HG03196 (cell line): Measurements from ENCODE around the gene PELI2.

ENCODE experiments used
- ATAC-seq: cut with Tn5 transposase; IDR thresholded peaks from one replicate; pipeline ENCODE4 v1.9.1; 2021; ENCODE audit not compliant: unreplicated experiment

PELI2 gene

GRCh38 chr14:56170877-56171422 is 52.7 kb downstream of the PELI2 start:
- no peak for ATAC-seq

GRCh38 chr14:56172074-56172473 is 53.9 kb downstream of the PELI2 start:
- ATAC-seq = no peak

GRCh38 chr14:56172571-56172971 is 54.4 kb downstream of the PELI2 start:
- no peak for ATAC-seq

GRCh38 chr14:56173365-56173922 is 55.2 kb downstream of the PELI2 start:
- no peak for ATAC-seq

GRCh38 chr14:56175773-56176172 is 57.6 kb downstream of the PELI2 start:
- no peak for ATAC-seq

- ATAC-seq = no peak
These were observed 58.3 kb downstream of the PELI2 start for GRCh38 chr14:56176530-56176929.

- ATAC-seq = no peak
These were observed 58.8 kb downstream of the PELI2 start for GRCh38 chr14:56177036-56177435.

GRCh38 chr14:56180754-56181542 is 62.7 kb downstream of the PELI2 start:
- ATAC-seq = no peak

- ATAC-seq = no peak
These were observed 63.5 kb downstream of the PELI2 start for GRCh38 chr14:56181681-56182085.

GRCh38 chr14:56182410-56182809 is 64.2 kb downstream of the PELI2 start:
- no peak for ATAC-seq

- no peak for ATAC-seq
These were observed 65.5 kb downstream of the PELI2 start for GRCh38 chr14:56183631-56184157.

- no peak for ATAC-seq
These were observed 67.8 kb downstream of the PELI2 start for GRCh38 chr14:56185992-56186391.

- ATAC-seq = no peak
These were observed 69.5 kb downstream of the PELI2 start for GRCh38 chr14:56187736-56188135.

GRCh38 chr14:56189307-56189706 is 71.1 kb downstream of the PELI2 start:
- ATAC-seq = no peak

GRCh38 chr14:56193347-56193746 is 75.1 kb downstream of the PELI2 start:
- no peak for ATAC-seq

GRCh38 chr14:56194042-56194441 is 75.8 kb downstream of the PELI2 start:
- ATAC-seq = no peak

- no peak for ATAC-seq
These were observed 77.0 kb downstream of the PELI2 start for GRCh38 chr14:56195223-56195622.

- ATAC-seq = peak; percentile 68
These were observed 77.5 kb downstream of the PELI2 start for GRCh38 chr14:56195704-56196103.

- ATAC-seq = no peak
These were observed 78.1 kb downstream of the PELI2 start for GRCh38 chr14:56196274-56196673.

- ATAC-seq = no peak
These were observed 78.9 kb downstream of the PELI2 start for GRCh38 chr14:56197150-56197549.

GRCh38 chr14:56198438-56198837 is 80.2 kb downstream of the PELI2 start:
- no peak for ATAC-seq
